HL-60 (cell line): Measurements from ENCODE around the gene MEIS1.

Experiments used
- DNase-seq, 2 experiments: peaks; one replicate each; pipeline ENCODE4 v3.0.0-alpha.2; 2010 to 2020; ENCODE audit warnings: low read depth in 1 of 2, low spot score in 1 of 2
- H3K27ac ChIP-seq: fragments of 250-450 bp; sonication (Bioruptor Pico); replicated peaks from 2 replicates; pipeline ENCODE4 v1.5.1; 2020; ENCODE audit warnings: mild to moderate bottlenecking, moderate library complexity
- H3K27me3 ChIP-seq: fragments of 250-450 bp; sonication (Bioruptor Pico); 2 replicates; pipeline ENCODE4 v1.5.1; 2021; ENCODE audit warnings: mild to moderate bottlenecking, moderate library complexity; ENCODE audit not compliant: insufficient read depth, poor library complexity, severe bottlenecking
- H3K4me3 ChIP-seq: replicated peaks from 2 replicates; pipeline ENCODE4 v1.5.1; 2011; ENCODE audit warnings: mild to moderate bottlenecking, control low read depth, low read length; ENCODE audit not compliant: insufficient read depth
- CTCF ChIP-seq: IDR thresholded peaks from one replicate; pipeline ENCODE4 v1.5.1; 2011; ENCODE audit warnings: low read length, control low read depth, inconsistent platforms; ENCODE audit not compliant: insufficient read depth
- GABPA ChIP-seq: IDR thresholded peaks from 2 replicates; pipeline ENCODE4 v1.6.1; 2012; ENCODE audit warnings: low read depth
- POLR2AphosphoS5 ChIP-seq: IDR thresholded peaks from 2 replicates; pipeline ENCODE4 v1.6.1; 2012; ENCODE audit warnings: low read depth
- SPI1 ChIP-seq: IDR thresholded peaks from 2 replicates; pipeline ENCODE4 v1.6.1; 2012; ENCODE audit warnings: low read depth, mild to moderate bottlenecking, borderline replicate concordance
- TF ChIP-seq, protein P1 (sequence below): IDR thresholded peaks from 2 replicates; pipeline ENCODE4 v1.6.1; 2012; ENCODE audit warnings: low read depth; ENCODE audit not compliant: insufficient replicate concordance

Gene MEIS1

GRCh38 chr2:66426244-66427111, 8.4 kb upstream of the MEIS1 start:
- TF ChIP-seq POLR2AphosphoS5 (no peak), GABPA (no peak), CTCF (no peak), SPI1 (no peak)
- TF ChIP-seq, protein P1, sequence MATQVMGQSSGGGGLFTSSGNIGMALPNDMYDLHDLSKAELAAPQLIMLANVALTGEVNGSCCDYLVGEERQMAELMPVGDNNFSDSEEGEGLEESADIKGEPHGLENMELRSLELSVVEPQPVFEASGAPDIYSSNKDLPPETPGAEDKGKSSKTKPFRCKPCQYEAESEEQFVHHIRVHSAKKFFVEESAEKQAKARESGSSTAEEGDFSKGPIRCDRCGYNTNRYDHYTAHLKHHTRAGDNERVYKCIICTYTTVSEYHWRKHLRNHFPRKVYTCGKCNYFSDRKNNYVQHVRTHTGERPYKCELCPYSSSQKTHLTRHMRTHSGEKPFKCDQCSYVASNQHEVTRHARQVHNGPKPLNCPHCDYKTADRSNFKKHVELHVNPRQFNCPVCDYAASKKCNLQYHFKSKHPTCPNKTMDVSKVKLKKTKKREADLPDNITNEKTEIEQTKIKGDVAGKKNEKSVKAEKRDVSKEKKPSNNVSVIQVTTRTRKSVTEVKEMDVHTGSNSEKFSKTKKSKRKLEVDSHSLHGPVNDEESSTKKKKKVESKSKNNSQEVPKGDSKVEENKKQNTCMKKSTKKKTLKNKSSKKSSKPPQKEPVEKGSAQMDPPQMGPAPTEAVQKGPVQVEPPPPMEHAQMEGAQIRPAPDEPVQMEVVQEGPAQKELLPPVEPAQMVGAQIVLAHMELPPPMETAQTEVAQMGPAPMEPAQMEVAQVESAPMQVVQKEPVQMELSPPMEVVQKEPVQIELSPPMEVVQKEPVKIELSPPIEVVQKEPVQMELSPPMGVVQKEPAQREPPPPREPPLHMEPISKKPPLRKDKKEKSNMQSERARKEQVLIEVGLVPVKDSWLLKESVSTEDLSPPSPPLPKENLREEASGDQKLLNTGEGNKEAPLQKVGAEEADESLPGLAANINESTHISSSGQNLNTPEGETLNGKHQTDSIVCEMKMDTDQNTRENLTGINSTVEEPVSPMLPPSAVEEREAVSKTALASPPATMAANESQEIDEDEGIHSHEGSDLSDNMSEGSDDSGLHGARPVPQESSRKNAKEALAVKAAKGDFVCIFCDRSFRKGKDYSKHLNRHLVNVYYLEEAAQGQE, result no peak

DNA sequence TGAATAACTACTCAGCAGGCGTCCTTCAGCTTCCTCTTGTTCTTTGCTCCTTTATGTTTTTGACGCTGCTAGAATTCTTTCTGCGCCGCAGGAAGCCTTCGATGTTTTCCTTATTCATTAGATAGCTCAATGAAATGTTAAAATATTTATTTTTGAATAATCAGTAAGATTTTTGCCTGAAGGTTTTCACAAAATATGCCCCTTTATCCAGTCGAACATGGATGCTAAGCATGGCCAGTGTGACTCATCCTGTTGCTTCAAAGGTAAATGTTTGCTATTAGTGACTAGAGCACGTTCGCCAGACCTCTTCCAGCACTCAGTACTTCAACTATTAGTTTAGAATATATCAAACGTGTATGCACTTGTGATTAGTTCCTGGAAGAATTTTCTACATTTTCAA, 7.6 kb upstream of the MEIS1 start:
- H3K27ac ChIP-seq, result no peak overlapping the region
- no peak overlapping the region for H3K4me3 ChIP-seq
- no peak for DNase-seq
- H3K27me3 ChIP-seq, result peaks cover 53% of the 10 kb centered on the region
- TF ChIP-seq GABPA (no peak), POLR2AphosphoS5 (no peak), SPI1 (no peak), CTCF (no peak)
- TF ChIP-seq, protein P1, result no peak

More at GRCh38 chr2:66426244-66427111, 8.4 kb upstream of the MEIS1 start:
- DNase-seq, result no peak
- Histone ChIP-seq H3K27ac (no peak overlapping the region), H3K27me3 (peaks cover 51% of the 10 kb centered on the region), H3K4me3 (no peak overlapping the region)

DNA sequence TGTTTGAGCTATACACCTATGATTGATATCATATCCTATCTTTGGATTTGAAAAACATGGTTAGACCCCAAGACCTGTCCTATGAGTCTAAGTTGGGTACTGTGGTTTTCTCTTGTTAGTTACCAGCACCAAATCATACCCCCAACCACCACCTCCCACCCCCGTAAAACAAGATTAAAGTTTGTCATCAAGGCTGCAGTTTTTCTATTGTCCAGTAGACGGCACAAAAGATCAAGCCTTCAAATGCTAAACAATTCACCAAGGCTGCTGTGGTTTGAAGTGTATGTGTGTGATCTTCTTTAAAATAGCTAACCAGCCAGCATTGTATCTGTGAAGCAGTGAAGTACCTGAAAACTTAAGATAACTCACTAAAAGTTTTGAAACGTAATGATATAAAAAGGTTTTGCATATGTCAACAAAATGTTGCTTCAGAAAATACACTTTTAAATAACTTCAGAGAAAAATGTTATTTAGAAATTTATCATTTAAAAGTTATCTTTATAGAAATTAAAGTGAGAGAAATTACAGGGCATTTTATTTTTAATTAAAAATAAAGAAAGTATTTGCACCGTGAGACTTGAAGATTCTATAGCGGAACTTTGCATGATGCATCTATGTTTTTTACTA, 5.8 kb upstream of the MEIS1 start:
- Histone ChIP-seq H3K4me3 (no peak overlapping the region), H3K27me3 (peaks cover 61% of the 10 kb centered on the region), H3K27ac (no peak overlapping the region)
- TF ChIP-seq, protein P1, result no peak
- TF ChIP-seq SPI1 (no peak), GABPA (no peak), CTCF (peak; percentile 56)
- DNase-seq, result peak in 1 of 2 experiments; percentile 14
